Brain microvascular endothelial cell (primary cell): ENCODE data around the gene CACNB1.

Experiments used
- DNase-seq: peaks from one replicate; pipeline ENCODE4 v3.0.0-alpha.2; 2020
- H3K27ac ChIP-seq: fragments of 250-450 bp; sonication (Bioruptor Pico); 2 replicates; pipeline ENCODE4 v1.5.1; 2020; ENCODE audit warnings: mild to moderate bottlenecking, moderate library complexity
- H3K27me3 ChIP-seq: fragments of 250-450 bp; sonication (Bioruptor Pico); replicated peaks from 2 replicates; pipeline ENCODE4 v1.5.1; 2020; ENCODE audit warnings: mild to moderate bottlenecking
- H3K36me3 ChIP-seq: fragments of 250-450 bp; sonication (Bioruptor Pico); replicated peaks from 2 replicates; pipeline ENCODE4 v1.5.1; 2020; ENCODE audit warnings: mild to moderate bottlenecking
- H3K4me3 ChIP-seq: 2 replicates; pipeline ENCODE4 v1.5.1; 2011; ENCODE audit warnings: low read depth, mild to moderate bottlenecking, control low read depth, low read length, moderate library complexity
- CTCF ChIP-seq: IDR thresholded peaks from 2 replicates; pipeline ENCODE4 v1.5.1; 2011; ENCODE audit warnings: low read depth, mild to moderate bottlenecking, moderate library complexity, low read length, control low read depth, inconsistent platforms; ENCODE audit errors: missing control alignments
- in situ Hi-C: cut with HindIII; loops from 2 replicates; pipeline ENCODE4 v1.10.0; 2017; ENCODE audit warnings: low sequenced_read_pairs, low pct_ligation_motif_present

CACNB1 gene

GRCh38 chr17:39210093-39210434 is 12.6 kb upstream of the CACNB1 start:
- in situ Hi-C loops, result no loop called here
- Histone ChIP-seq H3K4me3 (peak overlapping the region; percentile 34), H3K27ac (no peak overlapping the region), H3K36me3 (peaks cover 2% of the 10 kb centered on the region), H3K27me3 (no peaks in the 10 kb centered on the region)
- no peak for TF ChIP-seq CTCF
- DNase-seq, result no peak

- H3K4me3 ChIP-seq, result peak overlapping the region; percentile 34
- peaks cover 7% of the 10 kb centered on the region for H3K36me3 ChIP-seq
- DNase-seq, result peak; percentile 32
- no peaks in the 10 kb centered on the region for H3K27me3 ChIP-seq
- in situ Hi-C loops, result no loop called here
- H3K27ac ChIP-seq, result no peak overlapping the region
- TF ChIP-seq CTCF, result no peak
Measured at GRCh38 chr17:39209317-39210092, 12.0 kb upstream of the CACNB1 start.

- Histone ChIP-seq H3K36me3 (peaks cover 14% of the 10 kb centered on the region), H3K27me3 (no peaks in the 10 kb centered on the region), H3K4me3 (no peak overlapping the region), H3K27ac (no peak overlapping the region)
- in situ Hi-C loops, result no loop called here
- no peak for TF ChIP-seq CTCF
- no peak for DNase-seq
Measured at GRCh38 chr17:39208893-39209292, 11.4 kb upstream of the CACNB1 start.

GRCh38 chr17:39208136-39208535 is 10.7 kb upstream of the CACNB1 start:
- in situ Hi-C loops, result no loop called here
- no peak overlapping the region for H3K27ac ChIP-seq
- peaks cover 21% of the 10 kb centered on the region for H3K36me3 ChIP-seq
- H3K4me3 ChIP-seq, result no peak overlapping the region
- no peaks in the 10 kb centered on the region for H3K27me3 ChIP-seq
- DNase-seq, result no peak
- TF ChIP-seq CTCF, result no peak

GRCh38 chr17:39205112-39205526 is 7.7 kb upstream of the CACNB1 start:
- in situ Hi-C loops, result no loop called here
- no peak overlapping the region for H3K27ac ChIP-seq
- H3K4me3 ChIP-seq, result no peak overlapping the region
- no peak for DNase-seq
- H3K27me3 ChIP-seq, result no peaks in the 10 kb centered on the region
- no peak for TF ChIP-seq CTCF
- peaks cover 43% of the 10 kb centered on the region for H3K36me3 ChIP-seq

GRCh38 chr17:39204245-39204644 is 6.8 kb upstream of the CACNB1 start:
- in situ Hi-C loops, result no loop called here
- no peak overlapping the region for H3K4me3 ChIP-seq
- TF ChIP-seq CTCF, result no peak
- peaks cover 43% of the 10 kb centered on the region for H3K36me3 ChIP-seq
- H3K27ac ChIP-seq, result no peak overlapping the region
- no peaks in the 10 kb centered on the region for H3K27me3 ChIP-seq
- DNase-seq, result no peak
